IMR-90 (cell line): ENCODE measurements around the gene KCNAB1. TPM values are rescaled to one million over a fixed set of nuclear protein-coding genes. Genes with fewer than 3 reads are reported as not detected.

Experiments
- ATAC-seq: fragments of 200-7000 bp; cut with Tn5 transposase; 2 replicates; pipeline ENCODE4 v1.9.1; 2020; ENCODE audit warnings: low read depth, mild to moderate bottlenecking, moderate library complexity
- BruUV-seq: library from RNA; stranded (reverse); fragments of 400-500 nt; replicated peaks from 2 replicates; lab custom pipeline; 2021; lab: Mats Ljungman, UMichigan
- CTCF ChIA-PET: fragments of 300-600 bp; formaldehyde crosslinking; extraction: SDS; loops from one replicate; lab custom pipeline; 2021; ENCODE audit warnings: antibody characterized with exemption; lab: Yijun Ruan, JAX
- POLR2A ChIA-PET: fragments of 300-600 bp; sonication (Branson Sonifier 250); formaldehyde crosslinking; loops from one replicate; lab custom pipeline; 2022; ENCODE audit warnings: antibody characterized with exemption; ENCODE audit not compliant: unreplicated experiment; lab: Charles Lee
- DNase-seq: peaks from one replicate; pipeline ENCODE4 v3.0.0; 2013
- H2AFZ ChIP-seq: replicated peaks from 2 replicates; pipeline ENCODE3; 2013; ENCODE audit warnings: low read length, mild to moderate bottlenecking; ENCODE audit not compliant: poor library complexity
- H2AK5ac ChIP-seq: 2 replicates; pipeline ENCODE4 v1.6.1; 2013; ENCODE audit warnings: low read depth, low read length, inconsistent platforms
- H2AK9ac ChIP-seq: replicated peaks from 2 replicates; pipeline ENCODE3; 2013; ENCODE audit warnings: mild to moderate bottlenecking, low read depth, low read length, moderate library complexity; ENCODE audit not compliant: poor library complexity
- H2BK120ac ChIP-seq: 2 replicates; pipeline ENCODE4 v1.6.1; 2013; ENCODE audit warnings: low read depth, low read length, inconsistent platforms
- H2BK15ac ChIP-seq: 3 replicates; pipeline ENCODE4 v1.6.1; 2013; ENCODE audit warnings: low read depth, low read length, inconsistent platforms
- H2BK20ac ChIP-seq: 2 replicates; pipeline ENCODE4 v1.6.1; 2013; ENCODE audit warnings: low read depth, mild to moderate bottlenecking, inconsistent platforms, low read length, moderate library complexity
- H2BK5ac ChIP-seq: 2 replicates; pipeline ENCODE4 v1.6.1; 2013; ENCODE audit warnings: mild to moderate bottlenecking, low read depth, low read length, inconsistent platforms; ENCODE audit not compliant: poor library complexity, severe bottlenecking
- H3K14ac ChIP-seq: replicated peaks from 2 replicates; pipeline ENCODE4 v1.6.1; 2013; ENCODE audit warnings: low read depth, low read length, inconsistent platforms
- H3K18ac ChIP-seq: 2 replicates; pipeline ENCODE4 v1.6.1; 2013; ENCODE audit warnings: low read depth, low read length, control low read depth
- H3K23ac ChIP-seq: 2 replicates; pipeline ENCODE4 v1.6.1; 2013; ENCODE audit warnings: low read depth, low read length, inconsistent platforms
- H3K27ac ChIP-seq: 2 replicates; pipeline ENCODE4 v1.5.1; 2013; ENCODE audit warnings: mild to moderate bottlenecking, control low read depth, low read length; ENCODE audit not compliant: insufficient read depth
- H3K27me3 ChIP-seq: 2 replicates; pipeline ENCODE4 v1.6.1; 2013; ENCODE audit warnings: low read length; ENCODE audit not compliant: control insufficient read depth, insufficient read depth
- H3K36me3 ChIP-seq: 2 replicates; pipeline ENCODE4 v1.6.1; 2013; ENCODE audit warnings: low read length, mixed read lengths; ENCODE audit not compliant: control insufficient read depth, insufficient read depth
- H3K4ac ChIP-seq: 2 replicates; pipeline ENCODE4 v1.6.1; 2013; ENCODE audit warnings: low read depth, low read length, inconsistent platforms
- H3K4me1 ChIP-seq: 2 replicates; pipeline ENCODE4 v1.6.1; 2013; ENCODE audit warnings: low read length, mixed read lengths; ENCODE audit not compliant: control insufficient read depth, insufficient read depth
- H3K4me2 ChIP-seq: 2 replicates; pipeline ENCODE4 v1.6.1; 2013; ENCODE audit warnings: low read depth, mild to moderate bottlenecking, control low read depth, low read length, moderate library complexity
- H3K4me3 ChIP-seq: 2 replicates; pipeline ENCODE4 v1.5.1; 2013; ENCODE audit warnings: low read depth, mild to moderate bottlenecking, control low read depth, low read length, moderate library complexity; ENCODE audit not compliant: insufficient read depth
- H3K56ac ChIP-seq: 2 replicates; pipeline ENCODE4 v1.6.1; 2013; ENCODE audit warnings: low read length, inconsistent platforms; ENCODE audit not compliant: insufficient read depth; ENCODE audit errors: extremely low read depth
- H3K79me1 ChIP-seq, 2 experiments: 2 replicates each; pipeline ENCODE4 v1.6.1; 2013; ENCODE audit warnings: low read length in 2 of 2, inconsistent platforms in 1 of 2, low read depth in 1 of 2
- H3K9ac ChIP-seq: 2 replicates; pipeline ENCODE4 v1.6.1; 2013; ENCODE audit warnings: low read depth, low read length, control low read depth
- H3K9me1 ChIP-seq: 2 replicates; pipeline ENCODE4 v1.6.1; 2013; ENCODE audit warnings: low read length, inconsistent platforms; ENCODE audit not compliant: insufficient read depth
- H3K9me3 ChIP-seq: 2 replicates; pipeline ENCODE4 v1.6.1; 2013; ENCODE audit warnings: low read length; ENCODE audit not compliant: control insufficient read depth, insufficient read depth
- H4K20me1 ChIP-seq: 2 replicates; pipeline ENCODE4 v1.6.1; 2013; ENCODE audit warnings: low read length, inconsistent platforms; ENCODE audit not compliant: insufficient read depth
- H4K5ac ChIP-seq: 2 replicates; pipeline ENCODE4 v1.6.1; 2013; ENCODE audit warnings: mild to moderate bottlenecking, low read depth, low read length, control low read depth
- H4K8ac ChIP-seq, 2 experiments: 2 replicates each; pipeline ENCODE4 v1.6.1; 2013; ENCODE audit warnings: low read depth in 2 of 2, low read length in 2 of 2, control low read depth in 1 of 2, inconsistent platforms in 1 of 2
- H4K91ac ChIP-seq: 2 replicates; pipeline ENCODE4 v1.6.1; 2013; ENCODE audit warnings: low read depth, low read length, inconsistent platforms; ENCODE audit not compliant: insufficient read depth
- CEBPB ChIP-seq: IDR thresholded peaks from 2 replicates; pipeline ENCODE4 v1.6.1; 2012; ENCODE audit warnings: low read depth, low read length, improper control_type of control experiment
- FOS ChIP-seq: fragments of 150-350 bp; IDR thresholded peaks from 2 replicates; pipeline ENCODE4 v1.6.1; 2016; ENCODE audit warnings: low read depth, low read length
- dilution Hi-C: fragments of 300-500 bp; cut with HindIII; formaldehyde crosslinking; loops from one replicate; pipeline ENCODE4 v1.14.3; 2018; ENCODE audit warnings: low sequenced_read_pairs; ENCODE audit not compliant: unreplicated experiment
- in situ Hi-C: fragments of 300-500 bp; cut with MboI; formaldehyde crosslinking; loops from 3 replicates; pipeline ENCODE4 v1.14.3; 2019; ENCODE audit warnings: low sequenced_read_pairs, inconsistent platforms, mixed read lengths
- intact Hi-C: fragments of 100-400 bp; cut with micrococcal nuclease; formaldehyde crosslinking; loops from 2 replicates; pipeline ENCODE4 v1.10.0; 2022
- polyA plus RNA-seq, 3 experiments: library from polyadenylated mRNA; depleted of rRNA; stranded (reverse); fragments of >200 nt; gene quantifications; 2 replicates each; pipeline ENCODE4 v1.2.3, GENCODE V29; 2012; ENCODE audit warnings: low replicate concordance in 1 of 3
- total RNA-seq: library from RNA; depleted of rRNA; stranded (reverse); fragments of >200 nt; gene quantifications from 2 replicates; pipeline ENCODE4 v1.2.3, GENCODE V29; 2012

The KCNAB1 gene
- total and polyA plus RNA-seq, 2 of the 4 experiments (the other 2 are of a cell fraction): under 0.01 to 0.07 TPM

DNA sequence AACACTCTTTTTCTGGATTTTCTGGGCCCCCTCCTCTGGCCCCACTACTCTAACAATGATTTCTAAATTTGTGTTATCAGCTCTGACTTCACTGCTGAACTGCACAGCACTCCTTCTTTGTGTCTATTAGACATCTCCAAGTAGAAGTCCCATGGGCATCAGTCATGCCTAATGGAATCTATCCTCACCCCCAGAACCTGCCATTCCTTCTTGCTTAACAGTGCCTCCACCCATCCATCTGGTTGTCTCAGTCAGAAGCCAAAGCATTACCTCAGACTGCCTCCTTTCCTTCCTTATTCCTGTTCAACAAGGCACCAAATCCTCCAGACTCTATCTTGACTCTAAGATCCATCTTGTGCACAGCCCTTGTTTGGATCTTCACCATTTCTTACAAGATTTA lies 398.3 kb downstream of the KCNAB1 start:
- Histone ChIP-seq H3K23ac (no peak overlapping the region), H4K91ac (no peak overlapping the region), H2BK120ac (no peak overlapping the region), H3K9ac (no peak overlapping the region), H3K14ac (no peak overlapping the region), H3K4me1 (no peaks in the 10 kb centered on the region), H4K8ac (no peak overlapping the region), H3K79me1 (no peaks in the 10 kb centered on the region), H4K20me1 (no peaks in the 10 kb centered on the region), H2AK5ac (no peak overlapping the region), H2BK15ac (no peak overlapping the region), H2AK9ac (no peak overlapping the region), H3K4me3 (no peak overlapping the region), H3K27me3 (no peaks in the 10 kb centered on the region), H4K5ac (no peak overlapping the region), H3K4ac (no peak overlapping the region), H3K27ac (no peak overlapping the region), H2BK5ac (no peak overlapping the region), H3K36me3 (no peaks in the 10 kb centered on the region), H3K9me1 (no peaks in the 10 kb centered on the region), H2BK20ac (no peak overlapping the region), H3K56ac (no peak overlapping the region), H3K4me2 (no peak overlapping the region), H3K9me3 (no peaks in the 10 kb centered on the region), H3K18ac (no peak overlapping the region), H2AFZ (no peak overlapping the region)
- no TSS peak for BruUV-seq
- CTCF ChIA-PET: no interaction called here
- in situ Hi-C loops: no loop called here
- no peak for ATAC-seq
- POLR2A ChIA-PET: no interaction called here
- dilution Hi-C loops: loop anchor here (25.0 kb wide), 1 partner anchor 356 kb away; no protein-coding TSS in a partner anchor
- intact Hi-C loops: no loop called here
- peak; percentile 11; the same call in 1 of the 2 replicates for TF ChIP-seq CEBPB
- no peak for TF ChIP-seq FOS
- peak; percentile 19 for DNase-seq
